H1 (cell line): ENCODE measurements around the gene TEAD2. TPM values are rescaled to one million over a fixed set of nuclear protein-coding genes. Genes with fewer than 3 reads are reported as not detected.

Source experiments
- CTCF ChIA-PET: fragments of 300-600 bp; sonication (Branson Sonifier 250); formaldehyde crosslinking; loops from one replicate; lab custom pipeline; 2021; ENCODE audit not compliant: partially characterized antibody; lab: Charles Lee
- POLR2A ChIA-PET: fragments of 300-600 bp; sonication (Branson Sonifier 250); formaldehyde crosslinking; loops from one replicate; lab custom pipeline; 2021; ENCODE audit warnings: inconsistent platforms; ENCODE audit not compliant: partially characterized antibody; lab: Charles Lee
- DNase-seq, 2 experiments: peaks; one replicate each; pipeline versions ENCODE4 v3.0.0 to v3.0.0-alpha.2; 2010 to 2022; ENCODE audit warnings: low spot score in 2 of 2, low read depth in 1 of 2, mixed read lengths in 1 of 2
- FAIRE-seq: peaks from 2 replicates; lab custom pipeline; 2011; peaks lifted over from hg19 to GRCh38; lab: Jason Lieb, UNC
- H2AFZ ChIP-seq: 2 replicates; pipeline ENCODE4 v1.8.1; 2012; ENCODE audit warnings: low read length, inconsistent platforms
- H2AK5ac ChIP-seq: 2 replicates; pipeline ENCODE4 v1.6.1; 2013; ENCODE audit warnings: low read depth, low read length
- H2BK120ac ChIP-seq: replicated peaks from 2 replicates; pipeline ENCODE3; 2013; ENCODE audit warnings: low read depth, low read length, inconsistent platforms
- H2BK12ac ChIP-seq: 2 replicates; pipeline ENCODE4 v1.6.1; 2013; ENCODE audit warnings: low read depth, low read length
- H2BK15ac ChIP-seq: 2 replicates; pipeline ENCODE4 v1.6.1; 2013; ENCODE audit warnings: low read length
- H2BK20ac ChIP-seq: 2 replicates; pipeline ENCODE4 v1.6.1; 2013; ENCODE audit warnings: low read length
- H2BK5ac ChIP-seq: 2 replicates; pipeline ENCODE4 v1.6.1; 2013; ENCODE audit warnings: low read depth, low read length
- H3K14ac ChIP-seq: 2 replicates; pipeline ENCODE4 v1.6.1; 2013; ENCODE audit warnings: inconsistent platforms; ENCODE audit not compliant: insufficient read length
- H3K18ac ChIP-seq: 2 replicates; pipeline ENCODE4 v1.6.1; 2013; ENCODE audit warnings: low read length; ENCODE audit errors: extremely low read depth
- H3K23ac ChIP-seq: 2 replicates; pipeline ENCODE4 v1.6.1; 2013; ENCODE audit warnings: inconsistent platforms; ENCODE audit not compliant: insufficient read length
- H3K23me2 ChIP-seq: 2 replicates; pipeline ENCODE4 v1.6.1; 2013; ENCODE audit warnings: low read depth, low read length
- H3K27ac ChIP-seq: 2 replicates; pipeline ENCODE4 v1.6.1; 2011; ENCODE audit warnings: low read depth, low read length, inconsistent platforms
- H3K27me3 ChIP-seq, 4 experiments: replicated peaks in 1 of 4; 1 replicate in 1 of 4; 2 replicates in 3 of 4; pipeline versions ENCODE4 v1.6.1 to v1.8.1; 2011 to 2013; ENCODE audit warnings: low read length in 3 of 4, mild to moderate bottlenecking in 3 of 4, inconsistent platforms in 2 of 4, mixed read lengths in 2 of 4, moderate library complexity in 1 of 4; ENCODE audit not compliant: control insufficient read depth in 3 of 4, insufficient read depth in 3 of 4; ENCODE audit errors: extremely low read depth in 1 of 4
- H3K36me3 ChIP-seq, 4 experiments: 2 replicates each; pipeline versions ENCODE4 v1.6.1 to v1.8.1; 2011 to 2013; ENCODE audit warnings: mild to moderate bottlenecking in 4 of 4, low read length in 3 of 4, moderate library complexity in 2 of 4, control low read depth in 1 of 4, inconsistent platforms in 1 of 4; ENCODE audit not compliant: insufficient read depth in 4 of 4, control insufficient read depth in 2 of 4
- H3K4ac ChIP-seq: replicated peaks from 2 replicates; pipeline ENCODE3; 2013; ENCODE audit warnings: low read length, low read depth, mixed read lengths, inconsistent platforms; ENCODE audit not compliant: insufficient read length
- H3K4me1 ChIP-seq, 4 experiments: replicated peaks in 1 of 4; 1 replicate in 1 of 4; 2 replicates in 3 of 4; pipeline versions ENCODE4 v1.6.1 to v1.8.1; 2011 to 2013; ENCODE audit warnings: low read length in 3 of 4, inconsistent platforms in 2 of 4, mixed read lengths in 1 of 4; ENCODE audit not compliant: insufficient read depth in 4 of 4, control insufficient read depth in 3 of 4
- H3K4me2 ChIP-seq, 2 experiments: 2 replicates each; pipeline versions ENCODE4 v1.6.1 to v1.8.1; 2011 to 2013; ENCODE audit warnings: low read depth in 2 of 2, low read length in 2 of 2, control low read depth in 1 of 2, inconsistent platforms in 1 of 2, mild to moderate bottlenecking in 1 of 2; ENCODE audit not compliant: insufficient read depth in 1 of 2
- H3K4me3 ChIP-seq, 4 experiments: fragments of 200-600, 300-600 bp in 1 of 4; sonication (generic), shearing (Covaris generic), sonication (Bioruptor Twin) in 1 of 4; 2 replicates each; pipeline versions ENCODE4 v1.5.1 to v1.8.1; 2011 to 2016; ENCODE audit warnings: low read length in 4 of 4, low read depth in 3 of 4, control low read depth in 2 of 4, inconsistent platforms in 2 of 4, mild to moderate bottlenecking in 2 of 4, mixed read lengths in 1 of 4, moderate library complexity in 1 of 4; ENCODE audit not compliant: insufficient read depth in 2 of 4; ENCODE audit errors: extremely low read depth in 1 of 4
- H3K56ac ChIP-seq: replicated peaks from 2 replicates; pipeline ENCODE3; 2013; ENCODE audit warnings: low read depth, mild to moderate bottlenecking, mixed read lengths, low read length, inconsistent platforms; ENCODE audit not compliant: insufficient read length
- H3K79me1 ChIP-seq: 2 replicates; pipeline ENCODE4 v1.6.1; 2013; ENCODE audit warnings: low read depth, low read length, control low read depth
- H3K79me2 ChIP-seq, 2 experiments: 2 replicates each; pipeline versions ENCODE4 v1.6.1 to v1.8.1; 2012 to 2013; ENCODE audit warnings: low read length in 2 of 2, mild to moderate bottlenecking in 2 of 2, inconsistent platforms in 1 of 2; ENCODE audit not compliant: insufficient read depth in 2 of 2, control insufficient read depth in 1 of 2
- H3K9ac ChIP-seq, 4 experiments: replicated peaks in 1 of 4; 1 replicate in 1 of 4; 2 replicates in 3 of 4; pipeline versions ENCODE4 v1.6.1 to v1.8.1; 2011 to 2013; ENCODE audit warnings: low read depth in 3 of 4, low read length in 3 of 4, control low read depth in 2 of 4, mild to moderate bottlenecking in 2 of 4, moderate library complexity in 2 of 4, inconsistent platforms in 1 of 4; ENCODE audit errors: extremely low read depth in 1 of 4
- H3K9me3 ChIP-seq, 2 experiments: 2 replicates each; pipeline versions ENCODE4 v1.6.1 to v1.8.1; 2012 to 2013; ENCODE audit warnings: mild to moderate bottlenecking in 2 of 2, moderate library complexity in 2 of 2, control low read depth in 1 of 2, inconsistent platforms in 1 of 2, low read depth in 1 of 2, low read length in 1 of 2, mixed read lengths in 1 of 2; ENCODE audit not compliant: insufficient read depth in 2 of 2
- H4K20me1 ChIP-seq, 2 experiments: replicated peaks in 1 of 2; 2 replicates each; pipeline versions ENCODE3 to v1.8.1; 2011 to 2013; ENCODE audit warnings: inconsistent platforms in 2 of 2, low read length in 2 of 2, mild to moderate bottlenecking in 1 of 2; ENCODE audit not compliant: insufficient read depth in 2 of 2, control insufficient read depth in 1 of 2
- H4K5ac ChIP-seq: 2 replicates; pipeline ENCODE4 v1.6.1; 2013; ENCODE audit warnings: low read length, low read depth, mixed read lengths, inconsistent platforms; ENCODE audit not compliant: insufficient read length
- H4K8ac ChIP-seq: 2 replicates; pipeline ENCODE4 v1.8.0; 2013; ENCODE audit warnings: mild to moderate bottlenecking, moderate library complexity, low read length, inconsistent platforms; ENCODE audit not compliant: insufficient read depth; ENCODE audit errors: extremely low read depth
- H4K91ac ChIP-seq: replicated peaks from 2 replicates; pipeline ENCODE3; 2013; ENCODE audit warnings: low read length, mixed read lengths, inconsistent platforms; ENCODE audit not compliant: insufficient read length
- ATF3 ChIP-seq: IDR thresholded peaks from 2 replicates; pipeline ENCODE4 v1.6.1; 2011; ENCODE audit warnings: low read depth, mild to moderate bottlenecking, low read length; ENCODE audit not compliant: insufficient read depth
- BRCA1 ChIP-seq: IDR thresholded peaks from 2 replicates; pipeline ENCODE4 v1.6.1; 2012; ENCODE audit warnings: low read depth, low read length, improper control_type of control experiment
- CREB1 ChIP-seq: IDR thresholded peaks from 2 replicates; pipeline ENCODE4 v1.6.1; 2012; ENCODE audit warnings: inconsistent platforms
- KDM1A ChIP-seq: fragments of 200-600, 300-600 bp; sonication (generic); IDR thresholded peaks from 2 replicates; pipeline ENCODE4 v1.7.1; 2016; ENCODE audit warnings: mild to moderate bottlenecking, low read length, borderline replicate concordance
- MAFK ChIP-seq: IDR thresholded peaks from 2 replicates; pipeline ENCODE4 v1.6.1; 2012; ENCODE audit warnings: low read depth, mild to moderate bottlenecking, improper control_type of control experiment, low read length
- POLR2A ChIP-seq, 2 experiments: IDR thresholded peaks; 1 replicate in 1 of 2; 2 replicates in 1 of 2; pipeline ENCODE4 v1.6.1; 2011; ENCODE audit warnings: low read depth in 2 of 2, low read length in 2 of 2, mild to moderate bottlenecking in 2 of 2; ENCODE audit errors: control extremely low read depth in 1 of 2
- POU5F1 ChIP-seq: IDR thresholded peaks from 2 replicates; pipeline ENCODE4 v1.6.1; 2011; ENCODE audit warnings: low read depth, mild to moderate bottlenecking, low read length, moderate library complexity
- TAF7 ChIP-seq: optimal IDR thresholded peaks from 2 replicates; pipeline ENCODE3; 2011; ENCODE audit warnings: low read depth, mild to moderate bottlenecking, inconsistent platforms, low read length, moderate library complexity, borderline replicate concordance
- WGBS, 2 experiments: shearing (Covaris generic) in 1 of 2; methylation state at CpG; one replicate each; pipeline versions ENCODE4 v1.1.6 to v1.1.7; 2013 to 2015; ENCODE audit warnings: low lambda C conversion rate in 2 of 2, mixed read lengths in 2 of 2, inconsistent platforms in 1 of 2, low coverage in 1 of 2, missing lambda C conversion rate in 1 of 2; ENCODE audit not compliant: insufficient replicate concordance in 2 of 2, insufficient coverage in 1 of 2, insufficient read length in 1 of 2; ENCODE audit errors: extremely low coverage in 1 of 2, missing lambda C conversion rate in 1 of 2; 5-methylcytosine and 5-hydroxymethylcytosine counted together
- polyA plus RNA-seq, 7 experiments: library from polyadenylated mRNA; depleted of rRNA in 3 of 7; stranded (reverse) in 5 of 7; unstranded in 2 of 7; fragments of >200 nt in 5 of 7; fragments of 200-250 nt in 2 of 7; gene quantifications; 1 replicate in 5 of 7; 2 replicates in 1 of 7; 4 replicates in 1 of 7; pipeline versions ENCODE4 v1.2.1 to v1.2.3, GENCODE V29; 2011 to 2013; ENCODE audit warnings: missing spikeins in 2 of 7, mixed read lengths in 2 of 7
- total RNA-seq: library from RNA; stranded (reverse); fragmentation: NEBNext Ultra II Directional; extraction: Animal tissue kit (Norgen Biotek cat#: 25700); gene quantifications from 2 replicates; pipeline ENCODE4 v1.2.1, GENCODE V29; 2021

TEAD2 gene
- total and polyA plus RNA-seq, 2 of the 8 experiments (the other 6 are each of a cell fraction or from before 2014, with no cell fraction given), result 87.6 to 146 TPM

- no peak for FAIRE-seq
- no peak for TF ChIP-seq TAF7
- no peak for TF ChIP-seq CREB1
- no peak for TF ChIP-seq POLR2A (IDR thresholded peaks at IDR 0.05; ENCODE audit: control extremely low read depth in 1 of 2, low read depth in 2 of 2, low read length in 2 of 2)
- TF ChIP-seq MAFK, result no peak
- TF ChIP-seq ATF3, result no peak
- TF ChIP-seq BRCA1, result no peak
- TF ChIP-seq POU5F1, result no peak
- no peak for TF ChIP-seq KDM1A
Observed at GRCh38 chr19:49398001-49398615, 35.9 kb upstream of the TEAD2 start.

More at GRCh38 chr19:49398001-49398615, 35.9 kb upstream of the TEAD2 start:
- Histone ChIP-seq H2BK12ac (peak overlapping the region; percentile 80; the same call in 1 of the 2 replicates), H2BK20ac (peak overlapping the region; percentile 34; the same call in 1 of the 2 replicates), H3K9ac (no peak overlapping the region; a peak in 1 of 7 replicates), H3K23ac (no peak overlapping the region), H4K5ac (no peak overlapping the region), H3K27ac (no peak overlapping the region), H3K79me1 (no peaks in the 10 kb centered on the region), H3K79me2 (no peaks in the 10 kb centered on the region), H4K8ac (no peak overlapping the region), H2BK15ac (0 out of 2 replicates have a peak overlapping the region, but pooled peaks have one; percentile 8), H4K20me1 (no peaks in the 10 kb centered on the region), H3K23me2 (no peaks in the 10 kb centered on the region), H2BK5ac (no peak overlapping the region), H3K9me3 (no peaks in the 10 kb centered on the region), H4K91ac (no peak overlapping the region), H2BK120ac (no peak overlapping the region), H3K4me2 (no peak overlapping the region), H3K4me1 (peaks cover 0 to 19% (median 9%) of the 10 kb centered on the region in 4 experiments; a peak in 3 of 7 replicates), H3K36me3 (no peaks in the 10 kb centered on the region), H3K4ac (no peak overlapping the region), H3K14ac (no peak overlapping the region), H3K27me3 (no peaks in the 10 kb centered on the region), H2AFZ (no peak overlapping the region), H2AK5ac (no peak overlapping the region), H3K56ac (no peak overlapping the region), H3K4me3 (no peak overlapping the region), H3K18ac (no peak overlapping the region)
- DNase-seq, result no peak
- 71% methylated on average over 8 of the region's 11 CpGs; no CpG with 5 or more reads in 1 of the 2 experiments for WGBS, 2 experiments
- POLR2A ChIA-PET, result interaction anchor here (0.5 to 2.0 kb wide), 5 partner anchors 20 to 94 kb away, joined by 3 to 6 read pairs (median 3); partner anchors contain the start of gene PIH1D1
- CTCF ChIA-PET, result interaction anchor here (1.2 to 10.4 kb wide), 3 partner anchors 17 to 32 kb away, joined by 3 to 291 read pairs (median 13); no protein-coding TSS in a partner anchor
